GM12878 (cell line): Measurements from ENCODE around the gene ATP5PD. TPM values are rescaled to one million over a fixed set of nuclear protein-coding genes. Genes with fewer than 3 reads are reported as not detected.

Experiments used
- ATAC-seq: fragments of 200-7000 bp; cut with Tn5 transposase; 3 replicates; pipeline ENCODE4 v1.9.1; 2020; ENCODE audit warnings: mild to moderate bottlenecking, moderate library complexity
- BruUV-seq: library from RNA; stranded (reverse); fragments of 400-500 nt; replicated peaks from 2 replicates; lab custom pipeline; 2021; lab: Mats Ljungman, UMichigan
- CTCF ChIA-PET: fragments of 300-600 bp; sonication (Branson Sonifier 250); formaldehyde crosslinking; extraction: SDS; loops from one replicate; lab custom pipeline; 2021; ENCODE audit warnings: inconsistent platforms; lab: Yijun Ruan, JAX
- POLR2A ChIA-PET: fragments of 350-600 bp; formaldehyde crosslinking; extraction: SDS; loops from one replicate; lab custom pipeline; 2021; ENCODE audit warnings: inconsistent platforms; lab: Charles Lee
- RAD21 ChIA-PET: fragments of 300-600 bp; sonication (Branson Sonifier 250); formaldehyde crosslinking; loops from one replicate; lab custom pipeline; 2023; ENCODE audit warnings: antibody characterized with exemption; ENCODE audit not compliant: unreplicated experiment; lab: Charles Lee
- SMC1A ChIA-PET: fragments of 300-600 bp; sonication (Branson Sonifier 250); formaldehyde crosslinking; loops from one replicate; lab custom pipeline; 2023; ENCODE audit not compliant: unreplicated experiment, uncharacterized antibody; lab: Charles Lee
- DNase-seq: peaks from one replicate; pipeline ENCODE4 v3.0.0-alpha.2; 2011; ENCODE audit warnings: low read depth, low spot score
- FAIRE-seq: peaks from 3 replicates; lab custom pipeline; 2011; peaks lifted over from hg19 to GRCh38; lab: Jason Lieb, UNC
- H2AFZ ChIP-seq: 2 replicates; pipeline ENCODE4 v1.6.0; 2011; ENCODE audit warnings: low read depth, low read length, control low read depth; ENCODE audit not compliant: control insufficient read depth
- H3K27ac ChIP-seq: 2 replicates; pipeline ENCODE4 v1.5.1; 2011; ENCODE audit warnings: control low read depth; ENCODE audit not compliant: control insufficient read depth, insufficient read depth
- H3K27me3 ChIP-seq, 2 experiments: replicated peaks in 1 of 2; 2 replicates each; pipeline versions ENCODE4 v1.6.0 to v1.6.1; 2011; ENCODE audit warnings: low read length in 1 of 2; ENCODE audit not compliant: control insufficient read depth in 2 of 2, insufficient read depth in 2 of 2
- H3K36me3 ChIP-seq, 2 experiments: 2 replicates each; pipeline ENCODE4 v1.5.1; 2011; ENCODE audit warnings: low read length in 1 of 2; ENCODE audit not compliant: control insufficient read depth in 2 of 2, insufficient read depth in 2 of 2
- H3K4me1 ChIP-seq: 2 replicates; pipeline ENCODE4 v1.6.1; 2011; ENCODE audit warnings: mild to moderate bottlenecking, low read length, moderate library complexity, mixed read lengths; ENCODE audit not compliant: control insufficient read depth, insufficient read depth
- H3K4me2 ChIP-seq: 2 replicates; pipeline ENCODE4 v1.6.0; 2011; ENCODE audit warnings: control low read depth; ENCODE audit not compliant: control insufficient read depth, insufficient read depth
- H3K4me3 ChIP-seq: fragments of 200-600 bp; sonication (generic); 2 replicates; pipeline ENCODE4 v1.5.1; 2016
- H3K79me2 ChIP-seq: 2 replicates; pipeline ENCODE4 v1.6.0; 2011; ENCODE audit warnings: low read length; ENCODE audit not compliant: control insufficient read depth, insufficient read depth
- H3K9ac ChIP-seq: 2 replicates; pipeline ENCODE4 v1.8.0; 2011; ENCODE audit warnings: low read length, control low read depth, mixed read lengths; ENCODE audit not compliant: control insufficient read depth, insufficient read depth
- H3K9me3 ChIP-seq: replicated peaks from 3 replicates; pipeline ENCODE4 v1.5.1; 2011; ENCODE audit warnings: mild to moderate bottlenecking, low read length; ENCODE audit not compliant: control insufficient read depth, insufficient read depth
- H4K20me1 ChIP-seq: 2 replicates; pipeline ENCODE4 v1.6.0; 2011; ENCODE audit not compliant: control insufficient read depth, insufficient read depth
- BCL11A ChIP-seq: IDR thresholded peaks from 2 replicates; pipeline ENCODE4 v1.6.1; 2011; ENCODE audit warnings: low read depth, low read length
- FOS ChIP-seq: IDR thresholded peaks from 3 replicates; pipeline ENCODE4 v1.6.1; 2011; ENCODE audit warnings: borderline replicate concordance; ENCODE audit not compliant: insufficient read length; ENCODE audit errors: extremely low read depth
- JUND ChIP-seq: IDR thresholded peaks from 2 replicates; pipeline ENCODE4 v1.6.1; 2012; ENCODE audit warnings: low read depth, mild to moderate bottlenecking, low read length, improper control_type of control experiment, moderate library complexity
- MTA2 ChIP-seq: fragments of 450-650 bp; IDR thresholded peaks from 2 replicates; pipeline ENCODE4 v1.6.1; 2016; ENCODE audit warnings: low read depth, mild to moderate bottlenecking, moderate library complexity
- RUNX3 ChIP-seq: IDR thresholded peaks from 2 replicates; pipeline ENCODE4 v1.6.1; 2012; ENCODE audit warnings: low read length, inconsistent platforms
- SMARCA5 ChIP-seq: fragments of 450-650 bp; IDR thresholded peaks from 2 replicates; pipeline ENCODE4 v1.6.1; 2017; ENCODE audit warnings: mild to moderate bottlenecking
- WGBS: methylation state at CpG from one replicate; pipeline ENCODE4 v1.1.6; 2016; ENCODE audit warnings: low lambda C conversion rate; ENCODE audit not compliant: insufficient replicate concordance, insufficient coverage; ENCODE audit errors: missing lambda C conversion rate; 5-methylcytosine and 5-hydroxymethylcytosine counted together
- in situ Hi-C: fragments of 300-500 bp; cut with MboI; formaldehyde crosslinking; loops from 9 replicates; pipeline ENCODE4 v1.14.3; 2018; ENCODE audit warnings: mixed read lengths
- intact Hi-C: fragments of 100-400 bp; cut with micrococcal nuclease; formaldehyde crosslinking; loops from one replicate; pipeline ENCODE4 v1.14.2; 2022; ENCODE audit not compliant: unreplicated experiment
- polyA plus RNA-seq, 11 experiments: library from polyadenylated mRNA; depleted of rRNA in 4 of 11; unstranded in 6 of 11; stranded (reverse) in 5 of 11; fragments of >200 nt; fragmentation: Nextera tagmentation in 4 of 11; fragmentation: Illumina TruSeq in 1 of 11; extraction: Ambion mirVana in 4 of 11; extraction: Trizol in 1 of 11; gene quantifications; 1 replicate in 1 of 11; 2 replicates in 10 of 11; pipeline versions ENCODE4 v1.2.1 to v1.2.3, GENCODE V29; 2011 to 2016; ENCODE audit warnings: inconsistent platforms in 2 of 11, missing spikeins in 2 of 11, low read depth in 1 of 11
- total RNA-seq, 4 experiments: library from RNA; depleted of rRNA in 3 of 4; stranded (reverse); fragments of >200 nt in 3 of 4; fragmentation: Illumina TruSeq in 1 of 4; extraction: Trizol in 1 of 4; gene quantifications; 2 replicates each; pipeline versions ENCODE4 v1.2.1 to v1.2.3, GENCODE V29; 2013 to 2021
- TF ChIP-seq, protein P1 (sequence below): IDR thresholded peaks from 2 replicates; pipeline ENCODE4 v1.6.1; 2012; ENCODE audit warnings: low read depth, low read length, improper control_type of control experiment

ATP5PD gene
- total and polyA plus RNA-seq, 10 of the 15 experiments (the other 5 are each of a cell fraction or from before 2014, with no cell fraction given): 172 to 772 (median 321) TPM

DNA sequence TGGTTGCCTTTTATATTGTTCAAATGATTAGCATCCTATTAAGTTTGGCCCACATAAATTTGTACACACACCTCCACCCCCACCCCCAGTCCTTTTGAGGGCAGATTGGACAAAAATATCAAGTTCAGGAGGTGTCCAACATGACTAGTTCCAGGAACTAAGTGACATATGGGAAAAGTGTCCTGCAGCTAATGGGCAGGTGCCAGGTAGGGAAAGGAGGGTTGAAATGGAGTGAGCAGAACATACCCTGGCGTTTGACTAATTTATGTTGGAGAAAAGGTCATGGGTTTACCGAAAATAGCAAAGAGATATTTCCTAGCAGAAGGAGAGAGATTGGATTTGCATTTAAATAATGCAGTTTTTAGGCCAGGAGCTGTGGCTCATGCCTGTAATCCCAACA is 5.2 kb upstream of the ATP5PD start:
- ChIA-PET RAD21 (no interaction called here), CTCF (no interaction called here), POLR2A (no interaction called here), SMC1A (no interaction called here)
- Histone ChIP-seq H3K9ac (no peak overlapping the region), H2AFZ (no peak overlapping the region), H3K79me2 (peaks cover 11% of the 10 kb centered on the region), H3K4me1 (peaks cover 3% of the 10 kb centered on the region), H3K36me3 (no peaks in the 10 kb centered on the region; a peak in 2 of 4 replicates), H3K9me3 (no peaks in the 10 kb centered on the region), H3K4me2 (no peak overlapping the region), H4K20me1 (no peaks in the 10 kb centered on the region), H3K4me3 (no peak overlapping the region), H3K27ac (no peak overlapping the region), H3K27me3 (no peaks in the 10 kb centered on the region)
- no peak for TF ChIP-seq JUND
- no peak for TF ChIP-seq BCL11A
- no peak for TF ChIP-seq MTA2
- TF ChIP-seq FOS: no peak
- no peak for TF ChIP-seq SMARCA5
- in situ Hi-C loops: no loop called here
- DNase-seq (no peak), FAIRE-seq (no peak), ATAC-seq (no peak)
- WGBS: 100% methylated on average over 2 of the region's 2 CpGs
- intact Hi-C loops: no loop called here
- BruUV-seq: no TSS peak

- ChIA-PET SMC1A (interaction anchor here (0.6 to 2.5 kb wide), 8 partner anchors 10 to 164 kb away, joined by 3 to 9 read pairs (median 5); partner anchors contain the start of gene MRPL58), CTCF (interaction anchor here (0.8 to 2.7 kb wide), 8 partner anchors 15 to 124 kb away, joined by 3 to 16 read pairs (median 6); partner anchors contain the start of gene MRPL58), RAD21 (interaction anchor here (0.8 to 4.3 kb wide), 4 partner anchors 29 to 88 kb away, joined by 3 to 22 read pairs (median 4); no protein-coding TSS in a partner anchor), POLR2A (interaction anchor here (0.6 to 0.9 kb wide), 4 partner anchors 9 to 200 kb away, joined by 3 read pairs; no protein-coding TSS in a partner anchor)
- TF ChIP-seq, protein P1, sequence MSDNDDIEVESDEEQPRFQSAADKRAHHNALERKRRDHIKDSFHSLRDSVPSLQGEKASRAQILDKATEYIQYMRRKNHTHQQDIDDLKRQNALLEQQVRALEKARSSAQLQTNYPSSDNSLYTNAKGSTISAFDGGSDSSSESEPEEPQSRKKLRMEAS: no peak
- TF ChIP-seq RUNX3: peak; percentile 26; the same call in 1 of the 2 replicates
- DNase-seq (no peak), ATAC-seq (no peak), FAIRE-seq (no peak)
- in situ Hi-C loops (no loop called here), intact Hi-C loops (no loop called here)
- H3K4me1 ChIP-seq: peaks cover 3% of the 10 kb centered on the region
- H3K36me3 ChIP-seq: no peaks in the 10 kb centered on the region; a peak in 2 of 4 replicates
- peaks cover 22% of the 10 kb centered on the region for H3K79me2 ChIP-seq
- no peaks in the 10 kb centered on the region for H3K9me3 ChIP-seq
- no peak overlapping the region for H3K4me2 ChIP-seq
- H4K20me1 ChIP-seq: no peaks in the 10 kb centered on the region
- H2AFZ ChIP-seq: no peak overlapping the region
- no peaks in the 10 kb centered on the region for H3K27me3 ChIP-seq
- no peak overlapping the region for H3K27ac ChIP-seq
- no TSS peak for BruUV-seq
- no peak overlapping the region for H3K4me3 ChIP-seq
- no peak overlapping the region for H3K9ac ChIP-seq
These were observed 2.9 kb upstream of the ATP5PD start for GRCh38 chr17:75049706-75050105.
